GM18517 (cell line): ENCODE results near the gene NHSL1.

ENCODE experiments used
- ATAC-seq: cut with Tn5 transposase; IDR thresholded peaks from one replicate; pipeline ENCODE4 v1.9.1; 2021; ENCODE audit warnings: mild to moderate bottlenecking, moderate library complexity; ENCODE audit not compliant: unreplicated experiment

The NHSL1 gene

GRCh38 chr6:138498629-138499302 lies 528 bp downstream of the NHSL1 start:
- no peak for ATAC-seq

- no peak for ATAC-seq
These were observed 2.0 kb downstream of the NHSL1 start for GRCh38 chr6:138497286-138497685.

GRCh38 chr6:138494312-138494711 lies 5.0 kb downstream of the NHSL1 start:
- no peak for ATAC-seq

- ATAC-seq = no peak
These were observed 5.9 kb downstream of the NHSL1 start for GRCh38 chr6:138493413-138493812.

- no peak for ATAC-seq
These were observed 6.4 kb downstream of the NHSL1 start for GRCh38 chr6:138492871-138493270.

GRCh38 chr6:138492113-138492512 lies 7.2 kb downstream of the NHSL1 start:
- ATAC-seq = no peak

GRCh38 chr6:138491017-138491416 lies 8.3 kb downstream of the NHSL1 start:
- ATAC-seq = no peak

- no peak for ATAC-seq
These were observed 9.4 kb downstream of the NHSL1 start for GRCh38 chr6:138489846-138490245.

- no peak for ATAC-seq
These were observed 12.1 kb downstream of the NHSL1 start for GRCh38 chr6:138487102-138487604.

- ATAC-seq = no peak
These were observed 12.8 kb downstream of the NHSL1 start for GRCh38 chr6:138486249-138487101.

GRCh38 chr6:138485586-138486248 lies 13.6 kb downstream of the NHSL1 start:
- ATAC-seq = no peak

GRCh38 chr6:138485005-138485545 lies 14.2 kb downstream of the NHSL1 start:
- no peak for ATAC-seq

- no peak for ATAC-seq
These were observed 15.1 kb downstream of the NHSL1 start for GRCh38 chr6:138484018-138484731.

GRCh38 chr6:138482816-138483215 lies 16.5 kb downstream of the NHSL1 start:
- no peak for ATAC-seq

- ATAC-seq = no peak
These were observed 18.9 kb downstream of the NHSL1 start for GRCh38 chr6:138480279-138480949.

- ATAC-seq = no peak
These were observed 21.3 kb downstream of the NHSL1 start for GRCh38 chr6:138477913-138478539.

- ATAC-seq = no peak
These were observed 23.2 kb downstream of the NHSL1 start for GRCh38 chr6:138476116-138476515.

GRCh38 chr6:138473144-138473543 lies 26.1 kb downstream of the NHSL1 start:
- ATAC-seq = no peak

- ATAC-seq = no peak
These were observed 30.8 kb downstream of the NHSL1 start for GRCh38 chr6:138468320-138469015.
